Spleen (tissue), 7 donors: ENCODE results near the gene RSRP1.

Experiments
- POLR2A ChIP-seq, 3 donors: fragments of 450-650 bp; IDR thresholded peaks; one replicate each; pipeline ENCODE4 v1.5.1; 2017; ENCODE audit warnings: antibody characterized with exemption in 3 of 3, mild to moderate bottlenecking in 1 of 3
- POLR2AphosphoS5 ChIP-seq, 3 donors: sonication (generic); formaldehyde crosslinking; IDR thresholded peaks; one replicate each; pipeline ENCODE4 v1.5.1; 2017; ENCODE audit warnings: antibody characterized with exemption in 3 of 3
- TF ChIP-seq, protein P1 (sequence below), 11 experiments: fragments of 200-600 bp in 7 of 11; fragments of 450-650 bp in 4 of 11; sonication (generic) in 4 of 11; IDR thresholded peaks in 8 of 11; conservative IDR thresholded peaks in 3 of 11; 1 replicate in 7 of 11; 2 replicates in 4 of 11; pipeline versions ENCODE4 v1.4.0 to v1.8.0; 2016 to 2021; ENCODE audit warnings: antibody characterized with exemption in 11 of 11, inconsistent platforms in 4 of 11, mild to moderate bottlenecking in 1 of 11
- donor health status: DM: no; HTN: no; CAD: no; lungs with moderate emphysema.
- donor health status: DM: no; HTN: no; CAD: no.
- donor health status: DM: no; HTN: no; CAD: no.

DNA sequence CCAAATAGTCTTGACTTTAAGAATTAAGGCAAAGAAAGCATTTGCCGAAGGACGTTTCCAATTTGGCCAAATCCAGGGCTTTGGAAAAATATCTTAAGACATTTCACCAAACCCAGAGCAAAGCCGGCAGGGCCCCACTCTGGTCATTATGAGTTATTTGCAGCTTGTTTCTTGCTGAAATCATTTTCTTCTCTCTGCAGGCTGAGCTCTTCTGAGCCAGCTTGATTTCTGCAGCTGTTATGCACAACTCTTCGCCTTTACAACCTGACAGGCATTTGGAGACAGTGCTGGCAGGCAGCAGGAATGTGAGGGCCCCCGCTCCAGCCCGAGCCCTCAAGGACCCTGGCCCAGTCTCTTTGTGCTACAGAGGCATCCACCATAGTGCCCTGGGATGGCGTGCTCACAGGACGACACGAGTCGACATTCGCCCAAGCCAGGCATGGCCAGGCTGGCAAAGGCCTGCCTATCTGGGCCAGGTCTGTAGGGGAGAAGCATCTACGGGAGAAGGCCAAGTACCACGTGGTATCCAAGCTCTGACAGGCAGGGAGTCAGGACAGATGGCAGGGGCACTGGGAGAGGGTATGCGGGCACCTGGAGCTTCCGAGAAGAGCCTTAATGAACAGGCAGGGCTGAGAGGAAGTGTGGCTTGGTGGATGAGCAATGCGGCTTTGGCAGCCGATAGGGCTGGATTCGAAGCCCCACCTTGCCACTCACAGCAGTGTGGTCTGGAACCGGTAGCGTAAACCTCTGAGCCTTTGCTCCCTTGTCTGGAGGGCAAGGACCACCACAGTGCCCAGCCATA, 47.2 kb downstream of the RSRP1 start:
- TF ChIP-seq, protein P1, sequence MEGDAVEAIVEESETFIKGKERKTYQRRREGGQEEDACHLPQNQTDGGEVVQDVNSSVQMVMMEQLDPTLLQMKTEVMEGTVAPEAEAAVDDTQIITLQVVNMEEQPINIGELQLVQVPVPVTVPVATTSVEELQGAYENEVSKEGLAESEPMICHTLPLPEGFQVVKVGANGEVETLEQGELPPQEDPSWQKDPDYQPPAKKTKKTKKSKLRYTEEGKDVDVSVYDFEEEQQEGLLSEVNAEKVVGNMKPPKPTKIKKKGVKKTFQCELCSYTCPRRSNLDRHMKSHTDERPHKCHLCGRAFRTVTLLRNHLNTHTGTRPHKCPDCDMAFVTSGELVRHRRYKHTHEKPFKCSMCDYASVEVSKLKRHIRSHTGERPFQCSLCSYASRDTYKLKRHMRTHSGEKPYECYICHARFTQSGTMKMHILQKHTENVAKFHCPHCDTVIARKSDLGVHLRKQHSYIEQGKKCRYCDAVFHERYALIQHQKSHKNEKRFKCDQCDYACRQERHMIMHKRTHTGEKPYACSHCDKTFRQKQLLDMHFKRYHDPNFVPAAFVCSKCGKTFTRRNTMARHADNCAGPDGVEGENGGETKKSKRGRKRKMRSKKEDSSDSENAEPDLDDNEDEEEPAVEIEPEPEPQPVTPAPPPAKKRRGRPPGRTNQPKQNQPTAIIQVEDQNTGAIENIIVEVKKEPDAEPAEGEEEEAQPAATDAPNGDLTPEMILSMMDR (IDR thresholded peaks at IDR 0.05 in 8 of 11, conservative IDR thresholded peaks at IDR 0.05 in 3 of 11) = no peak
- no peak for TF ChIP-seq POLR2A (IDR thresholded peaks at IDR 0.05)
- TF ChIP-seq POLR2AphosphoS5 (IDR thresholded peaks at IDR 0.05) = no peak
